Dermis blood vessel endothelial cell (primary cell): ENCODE results near the gene ADAM30. TPM values are rescaled to one million over a fixed set of nuclear protein-coding genes. Genes with fewer than 3 reads are reported as not detected.

Experiments
- DNase-seq: peaks from one replicate; pipeline ENCODE4 v3.0.0; 2010
- total RNA-seq: library from RNA; depleted of rRNA; stranded (reverse); fragments of >200 nt; gene quantifications from 2 replicates; pipeline ENCODE4 v1.2.3, GENCODE V29; 2014

ADAM30 gene
- not detected in 2 replicates for total RNA-seq

- no peak for DNase-seq
These were observed at the start of gene ADAM30 for GRCh38 chr1:119896303-119896702. Gene ADAM30, minus strand, starts transcription at chr1:119896515. Its CDS starts 179 bp downstream, at chr1:119896336.

DNA sequence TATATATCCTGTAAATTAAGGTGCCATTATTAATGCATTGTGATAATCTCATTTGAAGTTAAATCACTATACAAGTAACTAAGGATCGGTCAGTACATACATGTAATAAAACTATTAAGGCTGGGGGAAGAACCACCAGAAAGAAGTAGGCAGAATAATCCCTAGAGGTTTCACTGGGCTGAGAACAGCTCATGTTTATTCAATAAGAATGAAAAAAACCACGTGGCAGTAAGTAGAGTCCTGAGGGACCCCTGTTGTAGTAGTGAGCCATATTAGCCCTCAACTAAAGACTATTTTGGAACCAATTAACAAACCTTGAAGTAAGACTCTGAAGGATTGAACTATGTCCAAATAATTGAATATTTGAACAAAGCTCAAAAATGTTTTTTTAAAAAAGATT lies 46.9 kb upstream of the ADAM30 start:
- DNase-seq: no peak

- no peak for DNase-seq
These were observed 45.1 kb upstream of the ADAM30 start for GRCh38 chr1:119941392-119941791.

DNA sequence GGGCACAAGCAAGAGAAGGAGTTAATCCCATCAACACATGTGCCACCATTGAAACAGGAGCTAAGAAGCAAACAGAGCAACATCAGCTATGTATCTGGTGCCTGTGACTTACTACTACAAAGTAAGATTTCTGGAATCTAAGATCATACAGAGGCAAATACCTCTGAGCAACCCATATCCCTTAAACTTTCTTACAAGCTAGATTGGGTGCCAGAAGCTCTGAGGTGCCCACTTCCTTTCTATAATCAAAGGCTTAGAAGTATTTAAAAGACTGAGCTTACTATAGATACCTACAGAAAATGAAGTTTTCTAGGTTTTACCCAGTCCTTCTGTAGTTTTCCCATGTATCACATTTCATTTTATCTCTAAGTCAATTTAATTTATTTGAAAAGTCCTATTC lies 44.4 kb upstream of the ADAM30 start:
- no peak for DNase-seq

- no peak for DNase-seq
These were observed 40.9 kb upstream of the ADAM30 start for GRCh38 chr1:119937198-119937597.

DNA sequence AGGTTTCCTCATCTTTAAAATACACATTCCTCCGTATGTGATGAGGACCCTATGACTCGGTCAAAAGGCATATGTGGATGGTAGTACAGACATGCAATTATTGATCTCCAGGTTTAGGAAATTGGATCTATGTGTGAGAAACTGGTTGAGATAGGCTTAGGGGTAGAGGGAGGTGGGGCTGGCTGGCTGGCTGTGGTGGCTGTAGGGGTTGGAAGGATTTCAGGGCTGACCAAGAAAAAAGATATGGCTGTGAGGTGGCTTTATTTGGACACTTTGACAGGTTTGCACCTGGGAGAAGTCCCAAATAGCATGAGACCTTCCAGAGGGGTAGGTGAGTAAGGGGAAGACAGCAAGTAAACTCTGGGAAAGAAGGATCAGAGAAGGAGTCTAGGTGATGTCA lies 39.6 kb upstream of the ADAM30 start:
- DNase-seq: no peak

DNA sequence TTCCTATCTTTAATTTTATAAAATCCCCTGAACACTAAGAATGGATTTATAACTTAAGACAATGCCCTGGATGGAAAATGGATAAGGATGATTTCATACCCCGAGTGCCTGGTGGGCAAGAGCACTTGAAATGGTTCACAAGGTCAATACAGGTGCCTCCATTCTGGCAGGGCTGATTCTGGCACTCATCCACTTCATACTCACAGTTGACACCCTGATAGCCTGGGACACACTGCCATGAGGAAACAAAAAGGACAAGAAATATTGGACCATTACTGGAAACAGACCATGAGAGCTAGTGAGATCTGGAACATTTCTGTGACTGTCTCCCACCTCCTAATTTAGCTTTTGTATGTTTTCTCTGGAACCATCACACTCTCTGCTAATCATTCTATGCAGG lies 39.1 kb upstream of the ADAM30 start:
- no peak for DNase-seq

- no peak for DNase-seq
These were observed 37.1 kb upstream of the ADAM30 start for GRCh38 chr1:119933397-119933796.

- no peak for DNase-seq
These were observed 33.5 kb upstream of the ADAM30 start for GRCh38 chr1:119929643-119930315.

- DNase-seq: no peak
These were observed 30.2 kb upstream of the ADAM30 start for GRCh38 chr1:119926553-119926952.

DNA sequence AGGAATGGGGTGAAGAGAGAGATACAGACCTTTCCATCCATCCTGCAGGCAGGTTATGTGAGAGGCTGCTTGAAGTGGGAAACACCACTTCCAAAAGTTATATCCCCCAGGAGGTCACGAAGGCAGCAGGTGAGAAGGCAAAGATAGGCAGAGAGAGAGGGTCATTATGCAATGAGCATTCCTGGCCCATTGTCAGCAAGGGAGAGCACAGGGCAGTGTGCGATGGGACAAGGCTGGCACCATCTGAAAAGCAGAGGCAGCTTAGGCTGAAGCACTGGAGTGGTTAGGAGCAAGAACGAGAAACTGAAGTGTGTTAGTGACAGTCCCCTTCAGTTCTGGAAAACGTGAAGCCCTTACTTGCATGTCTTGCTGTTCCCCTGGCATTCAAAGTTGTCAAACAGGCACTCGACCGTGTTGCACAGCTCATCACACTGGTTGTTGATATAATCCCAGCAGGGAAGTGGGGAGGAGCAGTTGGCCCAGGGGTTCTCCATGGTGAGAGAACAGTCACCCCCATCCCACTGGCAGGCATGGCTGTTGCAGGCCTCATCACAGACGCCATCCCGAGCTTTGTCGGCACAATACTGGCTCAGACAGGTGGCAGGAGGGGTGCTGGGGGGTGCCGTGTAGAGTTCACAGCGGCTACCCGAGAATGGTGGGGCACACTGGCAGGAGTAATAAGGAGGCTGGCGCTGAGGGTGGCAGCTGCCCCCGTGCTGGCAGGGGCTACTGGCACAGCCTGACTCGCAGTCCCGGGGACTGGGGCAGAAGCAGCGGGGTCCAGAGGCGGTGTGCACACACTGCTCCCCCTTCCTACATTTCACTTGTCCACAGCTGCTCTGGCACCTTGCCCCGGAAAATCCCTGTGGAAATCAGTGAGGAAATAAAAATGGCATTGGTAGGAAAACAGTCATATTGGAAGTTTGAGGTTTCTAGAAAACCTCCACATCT lies 28.9 kb upstream of the ADAM30 start:
- no peak for DNase-seq

- DNase-seq: no peak
These were observed 24.0 kb upstream of the ADAM30 start for GRCh38 chr1:119920104-119920968.

DNA sequence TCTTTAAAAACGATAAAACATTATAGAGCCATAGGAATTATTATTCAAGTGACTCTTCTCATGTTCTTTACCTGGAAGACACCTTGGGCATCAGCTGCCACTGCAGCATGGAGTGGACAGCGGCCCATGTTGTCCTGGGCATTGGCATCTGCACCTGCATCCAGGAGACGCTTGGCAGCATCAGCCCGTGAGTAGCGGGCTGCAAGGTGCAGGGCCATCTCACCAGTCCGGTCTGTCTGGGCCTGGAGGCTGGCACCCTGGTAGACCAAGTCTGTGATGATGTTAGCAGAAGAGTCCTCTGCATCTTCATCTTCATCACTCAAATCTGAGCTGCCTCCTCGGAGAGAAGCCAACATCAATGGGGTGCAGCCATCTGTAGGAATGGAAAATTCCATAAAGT lies 22.9 kb upstream of the ADAM30 start:
- no peak for DNase-seq

DNA sequence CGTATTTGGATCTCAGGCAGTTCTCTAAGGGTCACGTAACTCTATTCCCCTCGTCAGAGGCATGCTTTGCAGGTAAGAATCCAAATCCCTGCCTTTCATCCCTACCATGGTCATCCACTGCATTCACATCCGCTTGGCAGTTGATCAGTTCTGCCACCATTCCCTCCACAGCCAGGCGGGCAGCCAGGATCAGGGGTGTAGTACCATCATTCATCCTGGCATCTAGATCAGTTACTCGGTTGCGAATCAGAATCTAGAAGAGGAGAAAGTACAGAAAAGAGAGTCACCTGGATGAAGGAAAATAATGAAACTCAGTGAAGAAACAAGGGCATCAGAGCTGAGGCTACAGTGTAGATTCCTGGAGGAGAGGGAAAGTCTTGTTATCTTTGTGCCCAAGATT lies 22.0 kb upstream of the ADAM30 start:
- no peak for DNase-seq

GRCh38 chr1:119917304-119918055 lies 21.2 kb upstream of the ADAM30 start:
- DNase-seq: no peak

DNA sequence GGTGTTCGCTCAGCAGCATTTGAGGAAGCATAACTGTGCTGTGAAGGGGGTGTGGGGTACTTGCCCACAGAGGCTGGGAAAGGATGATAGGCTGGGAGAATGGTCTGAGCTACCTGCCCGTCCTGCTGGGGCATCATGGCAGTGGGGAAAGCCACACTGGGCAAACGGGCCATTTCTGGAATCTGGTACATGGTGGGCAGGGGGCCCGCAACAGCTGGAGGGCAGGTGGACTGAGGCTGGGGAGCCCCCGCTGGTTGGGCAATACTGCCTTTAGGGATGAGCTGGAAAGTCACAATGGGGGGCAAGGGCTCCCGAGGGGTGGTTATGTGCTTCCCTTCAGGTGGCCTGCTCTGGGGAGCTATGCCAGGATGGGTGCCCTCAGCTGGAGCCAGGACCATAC lies 19.2 kb upstream of the ADAM30 start:
- no peak for DNase-seq

DNA sequence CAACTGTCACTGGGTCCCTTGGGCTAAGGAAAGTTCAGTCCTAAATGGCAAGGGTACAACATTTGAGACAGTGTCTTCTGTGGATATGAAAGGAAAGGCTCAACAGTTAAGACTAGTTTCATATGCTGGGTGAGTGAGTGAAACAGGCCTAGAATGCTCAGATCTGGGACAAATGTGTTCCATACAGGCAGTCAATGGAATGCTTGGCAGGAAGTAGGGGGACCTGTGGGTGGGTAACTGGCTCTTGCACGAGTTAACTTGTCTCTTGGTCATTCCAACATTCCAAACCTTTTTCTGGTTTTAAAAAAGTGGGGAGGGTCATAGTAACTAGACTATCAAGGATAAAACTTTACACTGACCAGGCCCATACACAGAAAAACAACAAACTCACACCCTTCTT lies 17.8 kb upstream of the ADAM30 start:
- no peak for DNase-seq

DNA sequence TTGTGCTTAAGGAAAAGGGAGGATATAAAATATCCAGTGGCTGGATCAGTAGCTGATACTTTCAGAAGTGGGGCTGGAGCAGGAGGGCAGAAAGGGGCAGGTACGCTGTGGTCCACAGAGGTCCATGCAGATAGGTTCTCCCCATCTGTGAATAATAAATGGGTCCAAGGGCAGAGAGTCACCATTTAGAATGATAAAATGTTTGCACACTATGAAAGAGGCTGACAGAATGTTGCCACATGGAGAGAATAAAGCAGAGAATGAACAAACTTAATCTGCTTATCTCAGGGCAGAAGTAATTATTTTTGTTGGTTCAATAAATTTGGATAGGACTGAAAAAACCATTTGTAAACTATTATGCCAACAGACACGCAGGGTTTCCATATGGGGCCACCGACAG lies 16.6 kb upstream of the ADAM30 start:
- no peak for DNase-seq

- no peak for DNase-seq
These were observed 15.5 kb upstream of the ADAM30 start for GRCh38 chr1:119911775-119912174.

DNA sequence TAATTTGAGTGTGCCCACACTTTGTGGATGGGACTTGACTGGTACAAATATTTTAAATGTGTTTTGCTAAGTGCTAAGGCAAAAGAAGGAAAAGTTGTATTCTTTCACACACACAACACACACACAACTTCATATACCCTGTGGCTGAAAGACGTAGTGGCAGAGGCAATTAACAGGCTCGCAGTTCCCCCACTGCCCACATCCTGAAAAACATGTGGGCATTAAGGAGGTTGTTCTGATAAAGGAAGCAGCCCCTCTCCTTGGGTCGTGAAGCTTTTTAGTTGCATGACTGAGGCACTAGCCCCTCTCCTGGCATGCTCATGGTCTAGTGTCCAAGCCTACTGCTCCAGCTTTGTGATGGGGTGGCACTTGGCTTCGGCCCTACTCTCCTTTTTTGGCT lies 14.3 kb upstream of the ADAM30 start:
- no peak for DNase-seq

DNA sequence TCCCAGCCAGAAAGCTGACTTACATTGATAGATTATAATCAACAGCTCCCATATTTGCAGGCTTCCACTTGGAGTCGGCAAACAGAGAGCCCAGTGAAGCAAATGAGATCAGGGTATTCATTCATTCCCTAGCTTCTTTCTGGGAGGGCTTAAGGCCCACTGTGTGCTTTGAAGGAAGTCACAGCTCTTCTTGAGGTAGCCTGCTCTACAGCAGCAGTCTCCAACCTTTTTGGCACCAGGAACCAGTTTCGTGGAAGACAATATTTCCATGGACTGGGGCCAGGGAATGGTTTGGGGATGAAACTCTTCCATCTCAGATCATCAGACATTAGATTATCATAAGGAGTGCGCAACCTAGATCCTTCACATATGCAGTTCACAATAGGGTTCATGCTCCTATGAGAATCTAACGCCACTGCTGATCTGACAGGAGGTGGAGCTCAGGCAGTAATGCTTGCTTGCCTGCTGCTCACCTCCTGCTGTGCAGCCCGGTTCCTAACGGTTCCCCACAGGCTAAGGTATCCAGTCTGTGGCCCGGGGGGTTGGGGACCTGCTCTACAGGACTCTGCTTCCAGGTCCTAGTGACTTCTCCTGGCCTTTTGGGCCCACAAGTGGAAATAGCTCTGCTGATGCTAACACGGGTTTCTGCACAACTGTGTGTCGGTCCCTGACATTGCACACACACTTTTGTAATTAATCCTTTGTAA lies 13.7 kb upstream of the ADAM30 start:
- no peak for DNase-seq

DNA sequence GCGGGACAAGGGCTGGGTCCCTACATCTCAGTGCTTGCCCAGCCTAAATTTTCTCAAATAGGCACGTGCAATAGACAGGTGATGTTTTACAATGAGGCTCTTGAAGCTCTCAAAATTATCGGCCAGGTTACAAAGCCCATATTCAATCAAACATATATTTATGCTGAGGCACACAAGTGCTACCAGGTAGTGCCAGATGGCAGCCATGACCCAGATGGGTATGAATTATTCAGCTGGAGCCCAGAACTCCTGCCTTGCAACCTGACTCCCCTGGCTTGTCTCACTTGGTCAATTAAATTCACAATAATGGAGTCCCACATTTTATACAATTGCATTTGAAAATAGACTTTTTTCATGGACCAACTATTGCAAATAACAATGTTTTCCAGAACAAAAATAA lies 12.3 kb upstream of the ADAM30 start:
- no peak for DNase-seq
